ENCODE results near the gene FAT1.

Gene FAT1

GRCh38 chr4:186702940-186703339 is 20.7 kb downstream of the FAT1 start:
- DNase-seq (ENCODE audit: low read depth), result no peak
- TF ChIP-seq, protein P1, sequence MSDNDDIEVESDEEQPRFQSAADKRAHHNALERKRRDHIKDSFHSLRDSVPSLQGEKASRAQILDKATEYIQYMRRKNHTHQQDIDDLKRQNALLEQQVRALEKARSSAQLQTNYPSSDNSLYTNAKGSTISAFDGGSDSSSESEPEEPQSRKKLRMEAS (IDR thresholded peaks at IDR 0.05; ENCODE audit: low read depth, low read length), result no peak
- no peak for TF ChIP-seq MYC (IDR thresholded peaks at IDR 0.05; ENCODE audit: low read depth, low read length)
- TF ChIP-seq, protein P2, sequence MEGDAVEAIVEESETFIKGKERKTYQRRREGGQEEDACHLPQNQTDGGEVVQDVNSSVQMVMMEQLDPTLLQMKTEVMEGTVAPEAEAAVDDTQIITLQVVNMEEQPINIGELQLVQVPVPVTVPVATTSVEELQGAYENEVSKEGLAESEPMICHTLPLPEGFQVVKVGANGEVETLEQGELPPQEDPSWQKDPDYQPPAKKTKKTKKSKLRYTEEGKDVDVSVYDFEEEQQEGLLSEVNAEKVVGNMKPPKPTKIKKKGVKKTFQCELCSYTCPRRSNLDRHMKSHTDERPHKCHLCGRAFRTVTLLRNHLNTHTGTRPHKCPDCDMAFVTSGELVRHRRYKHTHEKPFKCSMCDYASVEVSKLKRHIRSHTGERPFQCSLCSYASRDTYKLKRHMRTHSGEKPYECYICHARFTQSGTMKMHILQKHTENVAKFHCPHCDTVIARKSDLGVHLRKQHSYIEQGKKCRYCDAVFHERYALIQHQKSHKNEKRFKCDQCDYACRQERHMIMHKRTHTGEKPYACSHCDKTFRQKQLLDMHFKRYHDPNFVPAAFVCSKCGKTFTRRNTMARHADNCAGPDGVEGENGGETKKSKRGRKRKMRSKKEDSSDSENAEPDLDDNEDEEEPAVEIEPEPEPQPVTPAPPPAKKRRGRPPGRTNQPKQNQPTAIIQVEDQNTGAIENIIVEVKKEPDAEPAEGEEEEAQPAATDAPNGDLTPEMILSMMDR (IDR thresholded peaks at IDR 0.05; ENCODE audit: low read depth, low read length), result no peak
- TF ChIP-seq POLR2A (IDR thresholded peaks at IDR 0.05; ENCODE audit: extremely low read depth, insufficient read length), result no peak
- H3K4me3 ChIP-seq (ENCODE audit: low read depth, low read length), result no peak overlapping the region

DNA sequence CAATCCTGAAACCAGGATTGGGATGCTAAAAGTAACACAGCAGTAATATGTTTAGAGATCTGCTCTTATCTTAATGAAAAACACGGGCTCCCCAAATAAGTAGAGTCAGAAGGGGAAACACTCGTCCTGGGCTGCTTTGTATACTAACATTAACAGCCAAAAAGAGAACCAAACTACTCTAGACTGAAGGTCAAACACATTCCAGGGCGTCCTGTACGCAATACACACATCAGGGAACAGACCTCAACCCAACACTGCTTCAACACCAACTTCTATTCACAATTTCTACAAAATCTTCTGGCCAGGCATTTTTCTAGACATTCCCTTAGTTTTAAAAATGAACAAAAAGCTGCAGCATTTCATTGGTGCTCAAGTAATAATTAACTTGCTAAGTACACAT is 21.4 kb downstream of the FAT1 start:
- H3K4me3 ChIP-seq (ENCODE audit: low read depth, low read length), result no peak overlapping the region
- DNase-seq (ENCODE audit: low read depth), result no peak
- TF ChIP-seq, protein P2 (IDR thresholded peaks at IDR 0.05; ENCODE audit: low read depth, low read length), result no peak

DNA sequence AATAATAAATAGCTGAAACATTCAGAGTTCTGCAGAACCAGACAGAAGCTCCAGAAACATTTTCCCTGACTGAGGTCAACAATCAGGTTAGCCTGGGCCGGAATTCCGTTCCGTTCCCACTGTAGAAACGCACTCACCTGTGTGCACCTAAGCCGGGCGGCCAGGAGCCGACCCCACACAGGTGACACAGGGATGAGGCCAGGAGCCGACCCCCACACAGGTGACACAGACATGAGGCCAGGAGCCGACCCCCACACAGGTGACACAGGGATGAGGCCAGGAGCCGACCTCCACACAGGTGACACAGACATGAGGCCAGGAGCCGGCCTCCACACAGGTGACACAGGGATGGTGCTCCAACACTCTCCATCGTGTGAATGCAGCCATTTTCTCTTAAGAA is 21.9 kb downstream of the FAT1 start:
- DNase-seq (ENCODE audit: low read depth), result no peak
- TF ChIP-seq, protein P2 (IDR thresholded peaks at IDR 0.05; ENCODE audit: low read depth, low read length), result no peak
- TF ChIP-seq MYC (IDR thresholded peaks at IDR 0.05; ENCODE audit: low read depth, low read length) (no peak), POLR2A (IDR thresholded peaks at IDR 0.05; ENCODE audit: extremely low read depth, insufficient read length) (no peak)
- TF ChIP-seq, protein P1 (IDR thresholded peaks at IDR 0.05; ENCODE audit: low read depth, low read length), result no peak
- H3K4me3 ChIP-seq (ENCODE audit: low read depth, low read length), result no peak overlapping the region

GRCh38 chr4:186701273-186701672 is 22.4 kb downstream of the FAT1 start:
- TF ChIP-seq MYC (IDR thresholded peaks at IDR 0.05; ENCODE audit: low read depth, low read length) (no peak), POLR2A (IDR thresholded peaks at IDR 0.05; ENCODE audit: extremely low read depth, insufficient read length) (no peak)
- DNase-seq (ENCODE audit: low read depth), result no peak
- H3K4me3 ChIP-seq (ENCODE audit: low read depth, low read length), result no peak overlapping the region

DNA sequence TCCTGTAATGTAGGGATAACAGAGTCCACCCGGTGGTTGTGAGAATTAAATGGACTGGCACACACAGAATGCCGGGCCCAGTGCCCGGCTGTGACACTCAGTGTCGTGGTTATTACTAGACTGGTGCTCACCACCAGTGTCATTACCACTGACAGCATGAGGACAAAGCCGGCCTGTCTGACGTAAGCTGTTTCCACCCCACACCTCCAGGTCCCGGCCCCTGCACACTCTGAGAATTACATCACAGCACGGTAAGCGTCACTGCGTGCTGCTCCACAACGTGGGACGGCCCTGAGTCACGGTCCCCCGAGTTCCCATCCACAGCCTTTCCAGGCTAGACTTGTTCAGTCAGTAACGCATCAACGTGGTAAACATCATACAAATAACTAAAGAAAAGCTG is 22.9 kb downstream of the FAT1 start:
- DNase-seq (ENCODE audit: low read depth), result no peak
- H3K4me3 ChIP-seq (ENCODE audit: low read depth, low read length), result no peak overlapping the region
- TF ChIP-seq POLR2A (IDR thresholded peaks at IDR 0.05; ENCODE audit: extremely low read depth, insufficient read length) (no peak), MYC (IDR thresholded peaks at IDR 0.05; ENCODE audit: low read depth, low read length) (no peak)
- TF ChIP-seq, protein P2 (IDR thresholded peaks at IDR 0.05; ENCODE audit: low read depth, low read length), result no peak
- TF ChIP-seq, protein P1 (IDR thresholded peaks at IDR 0.05; ENCODE audit: low read depth, low read length), result no peak

GRCh38 chr4:186699881-186700397 is 23.7 kb downstream of the FAT1 start:
- TF ChIP-seq POLR2A (IDR thresholded peaks at IDR 0.05; ENCODE audit: extremely low read depth, insufficient read length), result no peak
- no peak for DNase-seq (ENCODE audit: low read depth)
- H3K4me3 ChIP-seq (ENCODE audit: low read depth, low read length), result no peak overlapping the region

- DNase-seq (ENCODE audit: low read depth), result no peak
- TF ChIP-seq, protein P1 (IDR thresholded peaks at IDR 0.05; ENCODE audit: low read depth, low read length), result no peak
- TF ChIP-seq POLR2A (IDR thresholded peaks at IDR 0.05; ENCODE audit: extremely low read depth, insufficient read length) (no peak), MYC (IDR thresholded peaks at IDR 0.05; ENCODE audit: low read depth, low read length) (no peak)
- TF ChIP-seq, protein P2 (IDR thresholded peaks at IDR 0.05; ENCODE audit: low read depth, low read length), result no peak
- H3K4me3 ChIP-seq (ENCODE audit: low read depth, low read length), result no peak overlapping the region
These were observed 24.4 kb downstream of the FAT1 start for GRCh38 chr4:186699298-186699697.

Data from NB4 (cell line).